Lung (tissue), 12 donors: ENCODE results near the gene MSL1. TPM values are rescaled to one million over a fixed set of nuclear protein-coding genes. Genes with fewer than 3 reads are reported as not detected.
A peak's percentile ranks its signal among the peaks of the same experiment; 100 is the strongest.

Experiments used
- ATAC-seq: fragments of 200-7000 bp; cut with Tn5 transposase; one replicate; pipeline ENCODE4 v1.9.1; 2020; ENCODE audit warnings: moderate number of reproducible peaks; ENCODE audit not compliant: insufficient read depth, low FRiP score
- DNase-seq, 3 donors: peaks; one replicate each; pipeline ENCODE4 v3.0.0-alpha.2; 2013 to 2017
- H3K27ac ChIP-seq, 2 donors: one replicate each; pipeline ENCODE4 v1.5.1; 2013; ENCODE audit warnings: mild to moderate bottlenecking in 2 of 2, moderate library complexity in 2 of 2, control low read depth in 1 of 2, inconsistent platforms in 1 of 2, low read depth in 1 of 2, low read length in 1 of 2
- H3K27me3 ChIP-seq, 3 donors: one replicate each; pipeline ENCODE4 v1.5.1; 2013; ENCODE audit warnings: low read length in 2 of 3; ENCODE audit not compliant: control insufficient read depth in 3 of 3, insufficient read depth in 3 of 3
- H3K36me3 ChIP-seq, 4 donors: one replicate each; pipeline ENCODE4 v1.5.1; 2013; ENCODE audit warnings: low read length in 4 of 4, mild to moderate bottlenecking in 1 of 4, moderate library complexity in 1 of 4; ENCODE audit not compliant: control insufficient read depth in 4 of 4, insufficient read depth in 4 of 4
- H3K4me1 ChIP-seq, 5 donors: one replicate each; pipeline ENCODE4 v1.5.1; 2013; ENCODE audit warnings: low read length in 5 of 5, mild to moderate bottlenecking in 2 of 5, moderate library complexity in 1 of 5; ENCODE audit not compliant: control insufficient read depth in 5 of 5, insufficient read depth in 5 of 5
- H3K4me3 ChIP-seq: one replicate; pipeline ENCODE4 v1.5.1; 2013; ENCODE audit warnings: mild to moderate bottlenecking, control low read depth, moderate library complexity
- H3K9ac ChIP-seq, 2 donors: one replicate each; pipeline ENCODE4 v1.5.1; 2013; ENCODE audit warnings: low read length in 2 of 2, control low read depth in 1 of 2; ENCODE audit not compliant: insufficient read depth in 1 of 2
- H3K9me3 ChIP-seq, 4 donors: one replicate each; pipeline ENCODE4 v1.5.1; 2013; ENCODE audit warnings: low read length in 3 of 4, mild to moderate bottlenecking in 1 of 4, moderate library complexity in 1 of 4; ENCODE audit not compliant: control insufficient read depth in 4 of 4, insufficient read depth in 3 of 4
- whole genome bisulfite sequencing, 2 donors: extraction: QIAGEN DNeasy Blood & Tissue Kit; methylation state at CpG; one replicate each; pipeline ENCODE4 v1.1.7; 2013; 5-methylcytosine and 5-hydroxymethylcytosine counted together
- polyA plus RNA-seq, 2 donors: library from polyadenylated mRNA; stranded (reverse); fragments of 200-250 nt; gene quantifications; one replicate each; pipeline ENCODE4 v1.2.1, GENCODE V29; 2013
- total RNA-seq, 2 donors: library from RNA; depleted of rRNA in 1 of 2; stranded (reverse); fragments of >200 nt in 1 of 2; gene quantifications; one replicate each; pipeline ENCODE4 v1.2.1, GENCODE V29; 2014 to 2021
- TF ChIP-seq, protein P1 (sequence below): IDR thresholded peaks from 2 replicates; pipeline ENCODE4 v1.5.1; 2012; ENCODE audit warnings: mild to moderate bottlenecking; ENCODE audit errors: control extremely low read depth, extremely low read depth
- donor health status: control.
- donor health status: control.
- donor health status: Bipolar disorder and iron deficiency.
- donor health status: healthy.
- donor health status: DM: yes; HTN: yes; CAD: no.

MSL1 gene
- total and polyA plus RNA-seq, 4 donors, result 73.2 to 111 (median 84.7) TPM

DNA sequence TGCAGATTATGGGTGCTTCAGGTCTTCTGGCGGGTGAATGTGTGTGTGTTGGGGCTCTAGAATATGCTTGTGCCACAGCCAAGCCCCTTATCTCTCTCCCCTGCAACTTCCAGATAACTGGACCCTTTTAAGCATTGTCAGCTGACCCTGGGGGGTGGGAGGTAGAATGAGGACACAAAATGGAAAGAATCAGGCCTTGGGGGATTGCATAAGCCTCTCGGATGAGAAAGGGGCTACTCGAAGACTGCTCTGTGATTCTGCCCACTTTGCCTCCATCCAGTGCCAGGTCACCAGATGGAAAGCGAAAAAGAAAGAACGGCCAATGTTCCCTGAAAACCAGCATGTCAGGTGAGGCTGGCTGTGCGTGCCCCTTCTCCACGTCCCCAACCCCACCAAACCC, 45.2 kb upstream of the MSL1 start:
- WGBS, 2 donors, result 86 to 91% methylated on average over 7 of the region's 7 CpGs

DNA sequence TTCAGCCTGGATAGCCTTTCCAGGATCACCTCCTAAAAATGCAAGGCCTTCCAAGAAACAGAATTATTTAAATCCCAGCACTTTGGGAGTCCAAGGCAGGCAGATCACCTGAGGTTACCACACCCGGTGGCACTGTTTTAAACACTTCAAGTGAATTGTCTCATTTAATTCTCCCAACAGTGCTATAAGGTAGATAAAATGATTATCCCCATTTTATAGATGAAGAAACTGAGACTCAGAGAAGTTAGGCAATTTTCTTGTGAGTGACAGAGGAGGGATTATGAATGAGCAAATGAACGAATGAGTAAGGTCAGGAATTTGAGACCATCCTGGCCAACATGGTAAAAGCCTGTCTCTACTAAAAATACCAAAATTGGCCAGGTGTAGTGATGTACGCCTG, 42.2 kb upstream of the MSL1 start:
- Histone ChIP-seq H3K4me1 (peaks cover 4 to 20% (median 14%) of the 10 kb centered on the region in 5 donors), H3K36me3 (peaks cover 0 to 42% (median 27%) of the 10 kb centered on the region in 4 donors), H3K4me3 (no peak overlapping the region), H3K27me3 (no peaks in the 10 kb centered on the region), H3K9me3 (no peaks in the 10 kb centered on the region), H3K27ac (no peak overlapping the region), H3K9ac (no peak overlapping the region)
- DNase-seq (no peak), ATAC-seq (no peak)
- whole genome bisulfite sequencing, 2 donors, result 92 to 97% methylated on average over 3 of the region's 3 CpGs
- TF ChIP-seq, protein P1, sequence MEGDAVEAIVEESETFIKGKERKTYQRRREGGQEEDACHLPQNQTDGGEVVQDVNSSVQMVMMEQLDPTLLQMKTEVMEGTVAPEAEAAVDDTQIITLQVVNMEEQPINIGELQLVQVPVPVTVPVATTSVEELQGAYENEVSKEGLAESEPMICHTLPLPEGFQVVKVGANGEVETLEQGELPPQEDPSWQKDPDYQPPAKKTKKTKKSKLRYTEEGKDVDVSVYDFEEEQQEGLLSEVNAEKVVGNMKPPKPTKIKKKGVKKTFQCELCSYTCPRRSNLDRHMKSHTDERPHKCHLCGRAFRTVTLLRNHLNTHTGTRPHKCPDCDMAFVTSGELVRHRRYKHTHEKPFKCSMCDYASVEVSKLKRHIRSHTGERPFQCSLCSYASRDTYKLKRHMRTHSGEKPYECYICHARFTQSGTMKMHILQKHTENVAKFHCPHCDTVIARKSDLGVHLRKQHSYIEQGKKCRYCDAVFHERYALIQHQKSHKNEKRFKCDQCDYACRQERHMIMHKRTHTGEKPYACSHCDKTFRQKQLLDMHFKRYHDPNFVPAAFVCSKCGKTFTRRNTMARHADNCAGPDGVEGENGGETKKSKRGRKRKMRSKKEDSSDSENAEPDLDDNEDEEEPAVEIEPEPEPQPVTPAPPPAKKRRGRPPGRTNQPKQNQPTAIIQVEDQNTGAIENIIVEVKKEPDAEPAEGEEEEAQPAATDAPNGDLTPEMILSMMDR, result no peak

More for the DNA sequence above, 45.2 kb upstream of the MSL1 start:
- ATAC-seq, result no peak
- Histone ChIP-seq H3K9me3 (no peaks in the 10 kb centered on the region), H3K27ac (peak overlapping the region; percentile 71 to 88), H3K9ac (no peak overlapping the region), H3K36me3 (peaks cover 0 to 34% (median 21%) of the 10 kb centered on the region in 4 donors), H3K4me3 (no peak overlapping the region), H3K27me3 (no peaks in the 10 kb centered on the region), H3K4me1 (peaks cover 22 to 39% (median 31%) of the 10 kb centered on the region in 5 donors)
- TF ChIP-seq, protein P1, result no peak
- DNase-seq, result no peak

DNA sequence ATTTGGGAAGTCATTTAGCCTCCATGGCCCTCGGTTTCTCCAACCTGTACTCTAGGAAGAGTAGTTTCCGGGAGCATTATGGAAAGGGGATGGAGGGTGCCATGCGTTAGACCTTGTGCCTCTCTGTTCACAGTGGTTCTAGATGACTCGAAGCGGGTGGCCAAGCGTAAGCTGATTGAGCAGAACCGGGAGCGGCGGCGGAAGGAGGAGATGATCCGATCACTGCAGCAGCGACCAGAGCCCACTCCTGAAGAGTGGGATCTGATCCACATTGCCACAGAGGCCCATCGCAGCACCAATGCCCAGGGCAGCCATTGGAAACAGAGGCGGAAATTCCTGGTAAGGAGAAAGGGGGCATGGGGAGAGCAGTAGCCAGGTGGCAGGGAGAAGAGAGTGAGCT, 37.3 kb upstream of the MSL1 start:
- no peak overlapping the region for H3K27ac ChIP-seq
- WGBS, 2 donors, result 96 to 98% methylated on average over 14 of the region's 14 CpGs
- DNase-seq, result no peak
- H3K9me3 ChIP-seq, result peaks cover 0 to 4% (median under 1%) of the 10 kb centered on the region in 4 donors
- peaks cover 0 to 6% (median 0%) of the 10 kb centered on the region in 5 donors for H3K4me1 ChIP-seq
- H3K36me3 ChIP-seq, result peaks cover 9 to 63% (median 49%) of the 10 kb centered on the region in 4 donors
- ATAC-seq, result no peak
- TF ChIP-seq, protein P1, result no peak
- H3K27me3 ChIP-seq, result peaks cover 0 to 2% (median 0%) of the 10 kb centered on the region in 3 donors
- no peak overlapping the region for H3K9ac ChIP-seq
- H3K4me3 ChIP-seq, result no peak overlapping the region
